HEK293T (cell line): ENCODE results near the gene ARVCF.
"Not testable (repeated sequence)": the region's sequence is repeated elsewhere in the genome, so short reads cannot be mapped to it uniquely, and the experiment has no call there.

Experiments used
- CTCF ChIA-PET: fragments of 350-600 bp; formaldehyde crosslinking; extraction: SDS; loops from one replicate; lab custom pipeline; 2021; ENCODE audit warnings: antibody characterized with exemption, inconsistent platforms; lab: Yijun Ruan, JAX
- POLR2A ChIA-PET: fragments of 350-600 bp; formaldehyde crosslinking; extraction: SDS; loops from one replicate; lab custom pipeline; 2020; ENCODE audit warnings: antibody characterized with exemption, inconsistent platforms; lab: Yijun Ruan, JAX
- DNase-seq: peaks from one replicate; pipeline ENCODE4 v3.0.0; 2012; ENCODE audit warnings: mixed read lengths; ENCODE audit errors: extremely low spot score
- ARNT ChIP-seq: fragments of 450-650 bp; IDR thresholded peaks from 2 replicates; pipeline ENCODE4 v1.6.1; 2017; ENCODE audit warnings: mild to moderate bottlenecking
- BHLHE40 ChIP-seq: fragments of 450-650 bp; IDR thresholded peaks from 2 replicates; pipeline ENCODE4 v1.6.1; 2016; ENCODE audit warnings: mild to moderate bottlenecking, moderate library complexity, borderline replicate concordance
- CTBP1 ChIP-seq: fragments of 450-650 bp; IDR thresholded peaks from 2 replicates; pipeline ENCODE4 v1.6.1; 2016; ENCODE audit warnings: borderline replicate concordance
- ELF4 ChIP-seq: fragments of 450-650 bp; IDR thresholded peaks from 2 replicates; pipeline ENCODE4 v1.6.1; 2017; ENCODE audit warnings: antibody characterized with exemption
- FOXA1 ChIP-seq: fragments of 450-650 bp; IDR thresholded peaks from 2 replicates; pipeline ENCODE4 v1.6.1; 2016; ENCODE audit warnings: mild to moderate bottlenecking
- FOXK2 ChIP-seq: fragments of 450-650 bp; IDR thresholded peaks from 2 replicates; pipeline ENCODE4 v1.6.1; 2016; ENCODE audit warnings: mild to moderate bottlenecking
- FOXM1 ChIP-seq: fragments of 450-650 bp; IDR thresholded peaks from 2 replicates; pipeline ENCODE4 v1.6.1; 2017; ENCODE audit warnings: mild to moderate bottlenecking, borderline replicate concordance
- HDGF ChIP-seq: fragments of 450-650 bp; IDR thresholded peaks from 2 replicates; pipeline ENCODE4 v1.6.1; 2017; ENCODE audit warnings: antibody characterized with exemption, borderline replicate concordance
- L3MBTL2 ChIP-seq: fragments of 450-650 bp; conservative IDR thresholded peaks from 2 replicates; pipeline ENCODE4 v1.6.1; 2016; ENCODE audit warnings: mild to moderate bottlenecking
- LEF1 ChIP-seq: fragments of 450-650 bp; IDR thresholded peaks from 2 replicates; pipeline ENCODE4 v1.6.1; 2017; ENCODE audit warnings: mild to moderate bottlenecking, borderline replicate concordance
- NFRKB ChIP-seq: fragments of 450-650 bp; IDR thresholded peaks from 2 replicates; pipeline ENCODE4 v1.6.1; 2016; ENCODE audit warnings: mild to moderate bottlenecking, moderate library complexity
- PKNOX1 ChIP-seq: fragments of 450-650 bp; IDR thresholded peaks from 2 replicates; pipeline ENCODE4 v1.6.1; 2016
- SP1 ChIP-seq: fragments of 450-650 bp; IDR thresholded peaks from 2 replicates; pipeline ENCODE4 v1.6.1; 2017
- SUZ12 ChIP-seq: fragments of 450-650 bp; IDR thresholded peaks from 2 replicates; pipeline ENCODE4 v1.6.1; 2016; ENCODE audit warnings: mild to moderate bottlenecking
- TARDBP ChIP-seq: fragments of 450-650 bp; IDR thresholded peaks from 2 replicates; pipeline ENCODE4 v1.6.1; 2016
- ZNF384 ChIP-seq: fragments of 450-650 bp; IDR thresholded peaks from 2 replicates; pipeline ENCODE4 v1.6.1; 2016

ARVCF gene

GRCh38 chr22:19940536-19941364 lies 75.9 kb downstream of the ARVCF start:
- TF ChIP-seq HDGF: 0 out of 2 replicates have a peak, but pooled peaks have one; percentile 28
- TF ChIP-seq LEF1: no peak
- CTCF ChIA-PET: no interaction called here
- POLR2A ChIA-PET: interaction anchor here (0.7 to 1.4 kb wide), 4 partner anchors 9 to 217 kb away, joined by 3 to 4 read pairs (median 3); partner anchors contain the start of gene GP1BB
- DNase-seq: no peak

GRCh38 chr22:19937616-19938473 lies 78.8 kb downstream of the ARVCF start:
- ChIA-PET CTCF (interaction anchor here (0.6 to 1.1 kb wide), 5 partner anchors 11 to 207 kb away, joined by 3 to 6 read pairs (median 4); no protein-coding TSS in a partner anchor), POLR2A (interaction anchor here (1.0 kb wide), 1 partner anchor 14 kb away, joined by 3 read pairs; no protein-coding TSS in a partner anchor)

GRCh38 chr22:19936513-19936912 lies 80.1 kb downstream of the ARVCF start:
- no peak for DNase-seq
- ChIA-PET CTCF (no interaction called here), POLR2A (no interaction called here)

More at GRCh38 chr22:19937616-19938473, 78.8 kb downstream of the ARVCF start:
- no peak for TF ChIP-seq FOXA1
- no peak for TF ChIP-seq ARNT
- TF ChIP-seq BHLHE40: no peak
- DNase-seq: no peak

GRCh38 chr22:19935123-19935718 lies 81.4 kb downstream of the ARVCF start:
- DNase-seq, POLR2A ChIA-PET: not testable (repeated sequence)
- CTCF ChIA-PET: interaction anchor here (0.6 kb wide), 1 partner anchor 178 kb away, joined by 3 read pairs; no protein-coding TSS in a partner anchor

More at GRCh38 chr22:19936513-19936912, 80.1 kb downstream of the ARVCF start:
- TF ChIP-seq ZNF384 (no peak), SP1 (no peak)

GRCh38 chr22:19933341-19934241 lies 83.0 kb downstream of the ARVCF start:
- no peak for DNase-seq
- ChIA-PET CTCF (no interaction called here), POLR2A (interaction anchor here (1.2 to 1.3 kb wide), 2 partner anchors 9 to 209 kb away, joined by 3 to 6 read pairs; no protein-coding TSS in a partner anchor)
- TF ChIP-seq CTBP1 (no peak), ARNT (no peak), SP1 (no peak), ZNF384 (no peak), L3MBTL2 (no peak), FOXA1 (no peak), PKNOX1 (no peak), NFRKB (no peak), HDGF (no peak)

GRCh38 chr22:19932367-19933206 lies 84.0 kb downstream of the ARVCF start:
- no peak for TF ChIP-seq SUZ12
- no peak for TF ChIP-seq HDGF
- TF ChIP-seq FOXM1: no peak
- TF ChIP-seq FOXA1: no peak
- no peak for TF ChIP-seq NFRKB
- TF ChIP-seq TARDBP: no peak
- TF ChIP-seq ARNT: no peak
- TF ChIP-seq ELF4: no peak
- no peak for TF ChIP-seq CTBP1
- TF ChIP-seq PKNOX1: no peak
- no peak for TF ChIP-seq SP1
- TF ChIP-seq BHLHE40: no peak
- TF ChIP-seq ZNF384: no peak
- TF ChIP-seq L3MBTL2: no peak
- no peak for TF ChIP-seq FOXK2
- TF ChIP-seq LEF1: no peak
- ChIA-PET POLR2A (interaction anchor here (0.8 kb wide), 1 partner anchor 9 kb away, joined by 3 read pairs; the partner anchor contains the start of genes COMT and TXNRD2), CTCF (no interaction called here)
- DNase-seq: no peak
